SK-N-MC (cell line): Measurements from ENCODE around the gene NXN.
A peak's percentile ranks its signal among the peaks of the same experiment; 100 is the strongest.

Experiments used
- DNase-seq: peaks from one replicate; pipeline ENCODE4 v3.0.0-alpha.2; 2011; ENCODE audit warnings: low read depth, low spot score
- H3K27ac ChIP-seq: fragments of 200-600 bp; sonication (generic); 2 replicates; pipeline ENCODE4 v1.5.1; 2016; ENCODE audit warnings: mixed run types
- H3K36me3 ChIP-seq: fragments of 200-600 bp; sonication (generic); 2 replicates; pipeline ENCODE4 v1.6.1; 2017; ENCODE audit warnings: antibody characterized with exemption, low read length, mixed read lengths; ENCODE audit not compliant: insufficient read depth
- H3K4me3 ChIP-seq: fragments of 200-600 bp; sonication (generic); 2 replicates; pipeline ENCODE4 v1.5.1; 2016
- H3K9ac ChIP-seq: fragments of 200-600 bp; sonication (generic); 2 replicates; pipeline ENCODE4 v1.8.0; 2017; ENCODE audit warnings: mixed run types, mixed read lengths; ENCODE audit not compliant: insufficient read length
- H3K9me3 ChIP-seq: fragments of 200-600 bp; sonication (generic); 2 replicates; pipeline ENCODE4 v1.6.1; 2017; ENCODE audit warnings: low read depth, mild to moderate bottlenecking, antibody characterized with exemption, low read length, moderate library complexity, mixed read lengths
- EZH2 ChIP-seq: fragments of 200-600 bp; sonication (generic); IDR thresholded peaks from one replicate; pipeline ENCODE4 v1.6.1; 2017; ENCODE audit warnings: antibody characterized with exemption
- FOXP2 ChIP-seq: optimal IDR thresholded peaks from 2 replicates; pipeline ENCODE3; 2011; ENCODE audit warnings: mild to moderate bottlenecking, moderate library complexity; ENCODE audit not compliant: insufficient read depth; ENCODE audit errors: extremely low read length, control extremely low read depth
- POLR2AphosphoS5 ChIP-seq: IDR thresholded peaks from 2 replicates; pipeline ENCODE4 v1.6.1; 2012; ENCODE audit warnings: mild to moderate bottlenecking, low read depth, low read length, borderline replicate concordance

Gene NXN

GRCh38 chr17:979539-980405 lies at the start of gene NXN:
Gene NXN, minus strand, starts transcription at chr17:979776.
- DNase-seq, result no peak
- no peaks in the 10 kb centered on the region for H3K9me3 ChIP-seq
- H3K36me3 ChIP-seq, result no peaks in the 10 kb centered on the region
- peak within 1 kb of the TSS; percentile 94 for H3K4me3 ChIP-seq
- H3K9ac ChIP-seq, result peak within 1 kb of the TSS; percentile 83
- TF ChIP-seq EZH2, result no peak
- TF ChIP-seq POLR2AphosphoS5, result peak; percentile 60; the same call in 1 of the 2 replicates
- H3K27ac ChIP-seq, result no peak within 1 kb of the TSS

- no peak for TF ChIP-seq FOXP2
- TF ChIP-seq POLR2AphosphoS5, result no peak
- Histone ChIP-seq H3K27ac (no peak overlapping the region), H3K9ac (no peak overlapping the region), H3K4me3 (no peak overlapping the region), H3K36me3 (no peaks in the 10 kb centered on the region), H3K9me3 (no peaks in the 10 kb centered on the region)
- no peak for DNase-seq
Measured at GRCh38 chr17:1027044-1027443, 47.5 kb upstream of the NXN start.

GRCh38 chr17:1026599-1026975 lies 47.0 kb upstream of the NXN start:
- no peak for TF ChIP-seq EZH2
- no peak for TF ChIP-seq POLR2AphosphoS5
- no peak for TF ChIP-seq FOXP2
- DNase-seq, result no peak
- no peaks in the 10 kb centered on the region for H3K36me3 ChIP-seq
- H3K27ac ChIP-seq, result no peak overlapping the region
- no peak overlapping the region for H3K9ac ChIP-seq
- H3K9me3 ChIP-seq, result no peaks in the 10 kb centered on the region
- no peak overlapping the region for H3K4me3 ChIP-seq

GRCh38 chr17:1025733-1026598 lies 46.4 kb upstream of the NXN start:
- Histone ChIP-seq H3K36me3 (no peaks in the 10 kb centered on the region), H3K9me3 (no peaks in the 10 kb centered on the region), H3K4me3 (no peak overlapping the region), H3K9ac (no peak overlapping the region), H3K27ac (no peak overlapping the region)
- no peak for TF ChIP-seq POLR2AphosphoS5
- no peak for TF ChIP-seq EZH2
- TF ChIP-seq FOXP2, result no peak
- DNase-seq, result no peak

GRCh38 chr17:1024076-1024475 lies 44.5 kb upstream of the NXN start:
- Histone ChIP-seq H3K36me3 (no peaks in the 10 kb centered on the region), H3K9ac (no peak overlapping the region), H3K4me3 (no peak overlapping the region), H3K9me3 (no peaks in the 10 kb centered on the region), H3K27ac (no peak overlapping the region)
- TF ChIP-seq FOXP2 (no peak), EZH2 (no peak), POLR2AphosphoS5 (no peak)
- DNase-seq, result no peak

- Histone ChIP-seq H3K9me3 (no peaks in the 10 kb centered on the region), H3K27ac (no peak overlapping the region), H3K9ac (no peak overlapping the region), H3K4me3 (no peak overlapping the region), H3K36me3 (no peaks in the 10 kb centered on the region)
- DNase-seq, result no peak
- TF ChIP-seq POLR2AphosphoS5, result no peak
- TF ChIP-seq EZH2, result no peak
- TF ChIP-seq FOXP2, result no peak
Measured at GRCh38 chr17:1022278-1023024, 42.9 kb upstream of the NXN start.

GRCh38 chr17:1021147-1021546 lies 41.6 kb upstream of the NXN start:
- Histone ChIP-seq H3K4me3 (no peak overlapping the region), H3K9ac (no peak overlapping the region), H3K36me3 (no peaks in the 10 kb centered on the region), H3K27ac (no peak overlapping the region), H3K9me3 (no peaks in the 10 kb centered on the region)
- no peak for DNase-seq
- no peak for TF ChIP-seq POLR2AphosphoS5
- TF ChIP-seq EZH2, result no peak
- TF ChIP-seq FOXP2, result no peak

GRCh38 chr17:1019451-1019850 lies 39.9 kb upstream of the NXN start:
- no peak overlapping the region for H3K4me3 ChIP-seq

GRCh38 chr17:1018547-1018946 lies 39.0 kb upstream of the NXN start:
- Histone ChIP-seq H3K9ac (no peak overlapping the region), H3K36me3 (no peaks in the 10 kb centered on the region), H3K9me3 (no peaks in the 10 kb centered on the region), H3K27ac (no peak overlapping the region), H3K4me3 (no peak overlapping the region)
- TF ChIP-seq EZH2 (no peak), FOXP2 (no peak), POLR2AphosphoS5 (no peak)
- DNase-seq, result no peak

More at GRCh38 chr17:1019451-1019850, 39.9 kb upstream of the NXN start:
- Histone ChIP-seq H3K36me3 (no peaks in the 10 kb centered on the region), H3K9ac (no peak overlapping the region), H3K27ac (no peak overlapping the region), H3K9me3 (no peaks in the 10 kb centered on the region)
- no peak for DNase-seq
- TF ChIP-seq FOXP2 (no peak), EZH2 (no peak), POLR2AphosphoS5 (no peak)
